Measurements from ENCODE around the gene MRPL12.

The MRPL12 gene

DNA sequence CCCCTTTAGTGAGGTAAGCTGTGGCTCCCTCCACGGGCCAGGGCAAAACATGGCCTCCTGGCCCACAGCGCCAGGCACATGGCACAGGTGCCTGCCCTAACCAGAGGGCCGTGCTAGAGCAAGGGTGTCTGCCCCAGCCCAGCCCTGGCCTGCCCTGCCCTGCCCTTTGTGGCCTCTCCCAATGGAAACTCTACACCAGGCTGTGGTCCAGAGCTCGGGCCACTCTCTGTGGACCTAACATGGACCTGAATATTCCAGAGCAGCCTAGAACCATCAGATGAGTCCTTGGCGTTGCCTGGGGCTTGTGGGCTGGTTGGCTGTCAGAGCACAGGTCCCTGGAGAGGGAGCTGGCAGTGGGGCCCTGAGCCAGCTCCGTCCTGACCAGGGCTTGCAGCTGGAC lies 8.0 kb upstream of the MRPL12 start:
- no peaks in the 10 kb centered on the region for H3K27me3 ChIP-seq (ENCODE audit: low read length)

DNA sequence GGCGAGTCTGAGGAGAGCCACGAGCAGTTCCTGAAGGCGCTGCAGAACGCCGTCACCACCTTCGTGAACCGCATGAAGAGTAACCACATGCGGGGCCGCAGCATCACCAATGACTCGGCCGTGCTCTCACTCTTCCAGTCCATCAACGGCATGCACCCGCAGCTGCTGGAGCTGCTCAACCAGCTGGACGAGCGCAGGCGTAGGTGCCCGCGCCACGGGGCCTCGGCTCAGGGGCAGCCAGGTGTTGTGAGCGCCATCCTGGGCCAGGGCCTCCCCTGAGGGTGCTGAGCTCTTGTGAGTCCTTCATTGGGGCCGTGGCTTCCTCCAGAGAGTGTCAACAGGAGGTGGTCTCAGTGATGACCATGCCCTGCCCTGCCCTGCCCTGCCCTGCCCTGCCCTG lies 7.4 kb upstream of the MRPL12 start:
- H3K36me3 ChIP-seq (ENCODE audit: low read length): peaks cover 2% of the 10 kb centered on the region; the same call in 1 of the 2 replicates
- H3F3A ChIP-seq (ENCODE audit: insufficient read depth): 0 out of 2 replicates have a peak, but pooled peaks cover 12% of the 10 kb centered on the region
- H3K27me3 ChIP-seq (ENCODE audit: low read length): no peaks in the 10 kb centered on the region
- H3K9me2 ChIP-seq (replicated peaks; ENCODE audit: insufficient read depth, low read length): no peaks in the 10 kb centered on the region
- no peak overlapping the region for H3K4me3 ChIP-seq (ENCODE audit: insufficient read depth, low read length, poor library complexity, severe bottlenecking)
- H3K9ac ChIP-seq (ENCODE audit: low read length): no peak overlapping the region
- H3K4me2 ChIP-seq (ENCODE audit: low read depth, low read length, poor library complexity, severe bottlenecking): no peak overlapping the region
- no peaks in the 10 kb centered on the region for H3K9me3 ChIP-seq (ENCODE audit: insufficient read depth, low read length)
- TF ChIP-seq EZH2phosphoT487 (conservative IDR thresholded peaks at IDR 0.05; ENCODE audit: low read length): no peak
- TF ChIP-seq, protein P1, sequence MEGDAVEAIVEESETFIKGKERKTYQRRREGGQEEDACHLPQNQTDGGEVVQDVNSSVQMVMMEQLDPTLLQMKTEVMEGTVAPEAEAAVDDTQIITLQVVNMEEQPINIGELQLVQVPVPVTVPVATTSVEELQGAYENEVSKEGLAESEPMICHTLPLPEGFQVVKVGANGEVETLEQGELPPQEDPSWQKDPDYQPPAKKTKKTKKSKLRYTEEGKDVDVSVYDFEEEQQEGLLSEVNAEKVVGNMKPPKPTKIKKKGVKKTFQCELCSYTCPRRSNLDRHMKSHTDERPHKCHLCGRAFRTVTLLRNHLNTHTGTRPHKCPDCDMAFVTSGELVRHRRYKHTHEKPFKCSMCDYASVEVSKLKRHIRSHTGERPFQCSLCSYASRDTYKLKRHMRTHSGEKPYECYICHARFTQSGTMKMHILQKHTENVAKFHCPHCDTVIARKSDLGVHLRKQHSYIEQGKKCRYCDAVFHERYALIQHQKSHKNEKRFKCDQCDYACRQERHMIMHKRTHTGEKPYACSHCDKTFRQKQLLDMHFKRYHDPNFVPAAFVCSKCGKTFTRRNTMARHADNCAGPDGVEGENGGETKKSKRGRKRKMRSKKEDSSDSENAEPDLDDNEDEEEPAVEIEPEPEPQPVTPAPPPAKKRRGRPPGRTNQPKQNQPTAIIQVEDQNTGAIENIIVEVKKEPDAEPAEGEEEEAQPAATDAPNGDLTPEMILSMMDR (IDR thresholded peaks at IDR 0.05; ENCODE audit: insufficient read depth, low read length, poor library complexity, severe bottlenecking): no peak
- no peak overlapping the region for H2AFZ ChIP-seq (ENCODE audit: low read depth, low read length, severe bottlenecking)
- H4K20me1 ChIP-seq (ENCODE audit: low read depth, low read length): no peaks in the 10 kb centered on the region
- no peak overlapping the region for H3K27ac ChIP-seq (ENCODE audit: low read depth, low read length)
- peaks cover 11% of the 10 kb centered on the region for H3K79me2 ChIP-seq (ENCODE audit: insufficient read depth, low read length)

More for the DNA sequence above, 8.0 kb upstream of the MRPL12 start:
- Histone ChIP-seq H2AFZ (ENCODE audit: low read depth, low read length, severe bottlenecking) (no peak overlapping the region), H4K20me1 (ENCODE audit: low read depth, low read length) (no peaks in the 10 kb centered on the region), H3K9me3 (ENCODE audit: insufficient read depth, low read length) (no peaks in the 10 kb centered on the region), H3K4me3 (ENCODE audit: insufficient read depth, low read length, poor library complexity, severe bottlenecking) (no peak overlapping the region), H3F3A (ENCODE audit: insufficient read depth) (0 out of 2 replicates have a peak, but pooled peaks cover 12% of the 10 kb centered on the region), H3K36me3 (ENCODE audit: low read length) (peaks cover 2% of the 10 kb centered on the region; the same call in 1 of the 2 replicates), H3K9me2 (replicated peaks; ENCODE audit: insufficient read depth, low read length) (no peaks in the 10 kb centered on the region), H3K79me2 (ENCODE audit: insufficient read depth, low read length) (0 out of 2 replicates have a peak, but pooled peaks cover 5% of the 10 kb centered on the region), H3K9ac (ENCODE audit: low read length) (no peak overlapping the region), H3K4me2 (ENCODE audit: low read depth, low read length, poor library complexity, severe bottlenecking) (no peak overlapping the region), H3K27ac (ENCODE audit: low read depth, low read length) (no peak overlapping the region)
- no peak for TF ChIP-seq EZH2phosphoT487 (conservative IDR thresholded peaks at IDR 0.05; ENCODE audit: low read length)
- TF ChIP-seq, protein P1 (IDR thresholded peaks at IDR 0.05; ENCODE audit: insufficient read depth, low read length, poor library complexity, severe bottlenecking): no peak

DNA sequence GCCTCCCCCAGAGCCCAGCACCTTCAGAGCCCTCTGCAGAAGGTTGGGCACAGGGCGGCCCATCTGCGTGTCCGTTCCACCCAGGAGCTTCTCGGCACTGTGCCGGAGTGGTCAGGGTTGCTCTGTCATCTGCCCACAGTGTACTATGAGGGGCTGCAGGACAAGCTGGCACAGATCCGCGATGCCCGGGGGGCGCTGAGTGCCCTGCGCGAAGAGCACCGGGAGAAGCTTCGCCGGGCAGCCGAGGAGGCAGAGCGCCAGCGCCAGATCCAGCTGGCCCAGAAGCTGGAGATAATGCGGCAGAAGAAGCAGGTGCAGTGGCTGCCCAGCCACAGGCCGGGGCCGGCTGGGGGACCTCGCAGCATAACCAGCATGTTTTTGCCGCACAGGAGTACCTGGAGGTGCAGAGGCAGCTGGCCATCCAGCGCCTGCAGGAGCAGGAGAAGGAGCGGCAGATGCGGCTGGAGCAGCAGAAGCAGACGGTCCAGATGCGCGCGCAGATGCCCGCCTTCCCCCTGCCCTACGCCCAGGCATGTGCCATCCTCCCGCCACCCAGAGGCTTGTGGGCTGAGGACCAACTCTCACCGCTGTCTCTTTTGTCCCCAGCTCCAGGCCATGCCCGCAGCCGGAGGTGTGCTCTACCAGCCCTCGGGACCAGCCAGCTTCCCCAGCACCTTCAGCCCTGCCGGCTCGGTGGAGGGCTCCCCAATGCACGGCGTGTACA lies 6.8 kb upstream of the MRPL12 start:
- no peaks in the 10 kb centered on the region for H4K20me1 ChIP-seq (ENCODE audit: low read depth, low read length)
- peaks cover 17% of the 10 kb centered on the region for H3K79me2 ChIP-seq (ENCODE audit: insufficient read depth, low read length)
- no peaks in the 10 kb centered on the region for H3K9me2 ChIP-seq (replicated peaks; ENCODE audit: insufficient read depth, low read length)

More for the DNA sequence above, 6.8 kb upstream of the MRPL12 start:
- peaks cover 2% of the 10 kb centered on the region; the same call in 1 of the 2 replicates for H3K36me3 ChIP-seq (ENCODE audit: low read length)
- no peak overlapping the region for H3K27ac ChIP-seq (ENCODE audit: low read depth, low read length)
- no peak overlapping the region for H2AFZ ChIP-seq (ENCODE audit: low read depth, low read length, severe bottlenecking)
- no peaks in the 10 kb centered on the region for H3K27me3 ChIP-seq (ENCODE audit: low read length)
- no peak overlapping the region for H3K9ac ChIP-seq (ENCODE audit: low read length)
- H3K4me2 ChIP-seq (ENCODE audit: low read depth, low read length, poor library complexity, severe bottlenecking): no peak overlapping the region
- TF ChIP-seq, protein P1 (IDR thresholded peaks at IDR 0.05; ENCODE audit: insufficient read depth, low read length, poor library complexity, severe bottlenecking): no peak
- TF ChIP-seq EZH2phosphoT487 (conservative IDR thresholded peaks at IDR 0.05; ENCODE audit: low read length): no peak
- no peak overlapping the region for H3K4me3 ChIP-seq (ENCODE audit: insufficient read depth, low read length, poor library complexity, severe bottlenecking)
- H3K9me3 ChIP-seq (ENCODE audit: insufficient read depth, low read length): no peaks in the 10 kb centered on the region
- H3F3A ChIP-seq (ENCODE audit: insufficient read depth): 0 out of 2 replicates have a peak, but pooled peaks cover 12% of the 10 kb centered on the region

Data from SU-DHL-6 (cell line).